ENCODE results near the gene NFKBIZ.

GRCh38 chr3:101879102-101879501, 29.8 kb downstream of the NFKBIZ start:
- no peak for TF ChIP-seq SIN3A (IDR thresholded peaks at IDR 0.05; ENCODE audit: borderline replicate concordance, low read depth, low read length)
- no peak for TF ChIP-seq CTCF (IDR thresholded peaks at IDR 0.05)
- no peak for TF ChIP-seq REST (IDR thresholded peaks at IDR 0.05; ENCODE audit: low read depth, low read length)
- TF ChIP-seq USF2 (IDR thresholded peaks at IDR 0.05; ENCODE audit: borderline replicate concordance, low read depth, low read length), result no peak
- no peak for TF ChIP-seq RFX5 (IDR thresholded peaks at IDR 0.05; ENCODE audit: low read length)
- TF ChIP-seq EP300 (IDR thresholded peaks at IDR 0.05; ENCODE audit: borderline replicate concordance in 1 of 2, low read depth in 1 of 2, low read length in 1 of 2), result no peak
- no peak for TF ChIP-seq POLR2AphosphoS5 (IDR thresholded peaks at IDR 0.05; ENCODE audit: low read depth, low read length)
- no peak for TF ChIP-seq ZBTB33 (IDR thresholded peaks at IDR 0.05; ENCODE audit: borderline replicate concordance, low read depth)
- TF ChIP-seq SMC3 (IDR thresholded peaks at IDR 0.05; ENCODE audit: low read depth, low read length), result no peak
- TF ChIP-seq USF1 (IDR thresholded peaks at IDR 0.05; ENCODE audit: borderline replicate concordance, low read depth), result no peak
- no peak for TF ChIP-seq NRF1 (IDR thresholded peaks at IDR 0.05; ENCODE audit: low read depth, low read length)
- TF ChIP-seq IRF3 (IDR thresholded peaks at IDR 0.05; ENCODE audit: low read depth, low read length), result no peak

Data from SK-N-SH (cell line).